Central memory CD8-positive, alpha-beta T cell (primary cell): ENCODE data around the gene ETFRF1.

Source experiments
- ATAC-seq: fragments of 150-1000 bp; cut with Tn5 transposase; replicated peaks from 2 replicates; pipeline ENCODE4 v1.10.0; 2022; ENCODE audit warnings: mild to moderate bottlenecking, moderate FRiP score, moderate number of reproducible peaks; ENCODE audit not compliant: poor library complexity, severe bottlenecking; ENCODE audit errors: extremely low read depth
- DNase-seq, 2 donors: peaks; one replicate each; pipeline ENCODE4 v3.0.0; 2021; ENCODE audit warnings: low spot score in 2 of 2
- H3K27ac Mint-ChIP-seq: one replicate; pipeline ENCODE4 v1.8.0; 2022; ENCODE audit warnings: low read depth, mild to moderate bottlenecking, moderate library complexity, mixed read lengths
- H3K27me3 Mint-ChIP-seq: one replicate; pipeline ENCODE4 v1.8.0; 2022; ENCODE audit warnings: mixed read lengths
- H3K36me3 Mint-ChIP-seq: one replicate; pipeline ENCODE4 v1.8.0; 2022; ENCODE audit warnings: mild to moderate bottlenecking, moderate library complexity, mixed read lengths; ENCODE audit not compliant: insufficient read depth
- H3K4me1 Mint-ChIP-seq: one replicate; pipeline ENCODE4 v1.8.0; 2022; ENCODE audit warnings: mixed read lengths
- H3K4me3 Mint-ChIP-seq: one replicate; pipeline ENCODE4 v1.8.0; 2022; ENCODE audit warnings: mild to moderate bottlenecking, moderate library complexity, mixed read lengths
- H3K9me3 Mint-ChIP-seq: one replicate; pipeline ENCODE4 v1.8.0; 2022; ENCODE audit warnings: mixed read lengths

ETFRF1 gene

GRCh38 chr12:25241167-25242020 lies 46.4 kb downstream of the ETFRF1 start:
- H3K4me1 Mint-ChIP-seq = peaks cover 57% of the 10 kb centered on the region
- peaks cover 30% of the 10 kb centered on the region for H3K36me3 Mint-ChIP-seq
- ATAC-seq (peak; percentile 99), DNase-seq (peak; percentile 19 to 59)
- no peaks in the 10 kb centered on the region for H3K9me3 Mint-ChIP-seq
- peak overlapping the region; percentile 89 for H3K27ac Mint-ChIP-seq
- H3K4me3 Mint-ChIP-seq = peak overlapping the region; percentile 7
- no peaks in the 10 kb centered on the region for H3K27me3 Mint-ChIP-seq

- no peak overlapping the region for H3K4me3 Mint-ChIP-seq
- no peak for DNase-seq
- H3K4me1 Mint-ChIP-seq = peaks cover 48% of the 10 kb centered on the region
- no peak for ATAC-seq
- no peaks in the 10 kb centered on the region for H3K9me3 Mint-ChIP-seq
- H3K27ac Mint-ChIP-seq = no peak overlapping the region
- no peaks in the 10 kb centered on the region for H3K27me3 Mint-ChIP-seq
- H3K36me3 Mint-ChIP-seq = peaks cover 22% of the 10 kb centered on the region
Observed at GRCh38 chr12:25242981-25243679, 48.1 kb downstream of the ETFRF1 start.

DNA sequence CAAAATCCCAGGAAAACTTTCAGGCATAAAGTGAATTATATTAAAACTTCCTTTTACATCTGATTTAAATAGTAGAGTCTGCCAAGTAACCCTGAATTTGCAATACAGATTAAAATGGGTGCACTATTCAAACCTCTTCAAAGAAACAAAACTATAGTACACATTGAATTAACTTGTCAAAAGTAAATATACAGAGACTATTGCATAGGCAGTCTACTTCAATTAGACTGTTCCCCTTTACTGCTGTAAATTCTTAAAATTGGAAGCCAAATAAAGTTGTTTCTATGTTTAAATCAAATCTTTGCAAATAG lies 48.6 kb downstream of the ETFRF1 start:
- no peaks in the 10 kb centered on the region for H3K9me3 Mint-ChIP-seq
- peaks cover 24% of the 10 kb centered on the region for H3K36me3 Mint-ChIP-seq
- H3K27ac Mint-ChIP-seq = no peak overlapping the region
- no peak overlapping the region for H3K4me3 Mint-ChIP-seq
- no peak for DNase-seq
- no peak for ATAC-seq
- H3K27me3 Mint-ChIP-seq = no peaks in the 10 kb centered on the region
- peaks cover 49% of the 10 kb centered on the region for H3K4me1 Mint-ChIP-seq

GRCh38 chr12:25245491-25245890 lies 50.5 kb downstream of the ETFRF1 start:
- H3K27ac Mint-ChIP-seq = peak overlapping the region; percentile 70

GRCh38 chr12:25248137-25248536 lies 53.1 kb downstream of the ETFRF1 start:
- no peak overlapping the region for H3K27ac Mint-ChIP-seq
- H3K9me3 Mint-ChIP-seq = no peaks in the 10 kb centered on the region
- DNase-seq (no peak), ATAC-seq (no peak)
- peaks cover 24% of the 10 kb centered on the region for H3K36me3 Mint-ChIP-seq
- no peaks in the 10 kb centered on the region for H3K27me3 Mint-ChIP-seq
- H3K4me3 Mint-ChIP-seq = peak overlapping the region; percentile 87
- H3K4me1 Mint-ChIP-seq = peaks cover 37% of the 10 kb centered on the region

More at GRCh38 chr12:25245491-25245890, 50.5 kb downstream of the ETFRF1 start:
- DNase-seq = no peak
- H3K27me3 Mint-ChIP-seq = no peaks in the 10 kb centered on the region
- H3K4me3 Mint-ChIP-seq = no peak overlapping the region
- peaks cover 20% of the 10 kb centered on the region for H3K36me3 Mint-ChIP-seq
- peaks cover 53% of the 10 kb centered on the region for H3K4me1 Mint-ChIP-seq
- H3K9me3 Mint-ChIP-seq = no peaks in the 10 kb centered on the region
- no peak for ATAC-seq

DNA sequence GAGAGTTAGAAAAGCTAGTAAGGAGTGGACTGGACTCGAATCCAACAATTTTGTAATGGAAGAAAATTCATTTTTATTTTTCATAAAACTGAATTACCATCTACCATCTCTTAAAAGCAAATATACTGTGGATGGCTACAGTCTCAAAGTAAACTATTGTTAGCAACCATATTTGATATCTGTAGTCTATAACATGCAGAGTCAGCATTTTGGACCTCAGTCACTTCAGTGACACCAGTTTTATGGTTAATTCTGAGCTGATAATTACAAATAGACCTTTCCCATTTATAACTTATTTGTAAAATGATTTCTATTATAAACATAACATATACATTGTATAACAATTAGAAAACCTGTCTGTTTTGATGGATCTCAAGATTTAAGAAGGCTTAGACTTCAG lies 53.7 kb downstream of the ETFRF1 start:
- peaks cover 36% of the 10 kb centered on the region for H3K4me1 Mint-ChIP-seq
- no peak for ATAC-seq
- H3K9me3 Mint-ChIP-seq = no peaks in the 10 kb centered on the region
- H3K27ac Mint-ChIP-seq = peak overlapping the region; percentile 94
- H3K27me3 Mint-ChIP-seq = no peaks in the 10 kb centered on the region
- DNase-seq = no peak
- H3K4me3 Mint-ChIP-seq = peak overlapping the region; percentile 87
- H3K36me3 Mint-ChIP-seq = peaks cover 23% of the 10 kb centered on the region

GRCh38 chr12:25249931-25250738 lies 55.1 kb downstream of the ETFRF1 start:
- peak; percentile 22 to 23 for DNase-seq
- Mint-ChIP-seq H3K4me1 (peaks cover 36% of the 10 kb centered on the region), H3K36me3 (peaks cover 22% of the 10 kb centered on the region), H3K9me3 (no peaks in the 10 kb centered on the region), H3K27ac (peak overlapping the region; percentile 94), H3K4me3 (peak overlapping the region; percentile 87), H3K27me3 (no peaks in the 10 kb centered on the region)
- ATAC-seq = peak; percentile 53

DNA sequence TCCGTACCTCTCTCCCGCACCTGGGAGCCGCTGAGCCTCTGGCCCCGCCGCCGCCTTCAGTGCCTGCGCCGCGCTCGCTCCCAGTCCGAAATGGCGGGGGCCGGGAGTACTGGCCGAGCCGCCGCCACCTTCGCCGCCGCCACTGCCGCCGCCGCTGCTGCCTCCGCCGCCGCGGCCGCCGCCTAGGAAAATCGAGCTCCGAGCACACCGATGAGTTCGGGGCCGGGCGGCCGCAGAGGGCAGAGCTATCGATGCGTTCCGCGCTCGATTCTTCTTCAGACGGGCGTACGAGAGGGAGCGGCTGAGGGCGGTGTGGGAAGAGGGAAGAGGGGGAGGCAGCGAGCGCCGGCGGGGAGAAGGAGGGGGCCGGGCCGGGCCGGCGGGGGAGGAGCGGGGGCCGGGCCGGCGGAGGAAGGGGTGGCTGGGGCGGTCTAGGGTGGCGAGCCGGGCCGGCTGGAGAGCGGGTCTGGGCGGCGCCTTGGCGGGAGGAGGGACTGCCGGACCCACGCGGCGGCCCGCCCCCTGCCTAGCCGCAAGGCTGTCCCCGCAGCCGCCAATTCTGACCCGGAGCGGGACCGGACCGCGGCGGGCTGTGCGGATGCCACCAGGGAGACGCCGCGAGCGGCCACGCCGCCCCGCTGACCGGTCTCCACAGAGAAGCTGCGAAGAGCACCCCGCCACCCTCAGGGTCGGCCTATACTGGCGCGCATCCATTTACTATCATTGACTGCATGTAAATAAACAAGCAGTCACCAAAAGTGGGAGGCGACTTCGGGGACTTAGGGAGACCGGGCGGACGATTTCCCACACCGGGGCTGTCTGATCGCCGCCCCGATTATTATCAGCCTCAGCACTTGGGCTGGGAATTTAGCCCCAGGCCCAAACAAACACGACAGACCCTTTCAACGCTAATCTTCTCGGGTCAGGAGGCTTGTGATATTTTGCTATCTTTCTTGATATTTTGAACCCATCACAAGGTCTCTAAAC lies 56.0 kb downstream of the ETFRF1 start, which contains the start of gene KRAS:
TSS of gene KRAS (minus strand) at position 186 of the 987 bp plus-strand sequence.
- peak; percentile 92 for ATAC-seq
- Mint-ChIP-seq H3K9me3 (no peaks in the 10 kb centered on the region), H3K36me3 (peaks cover 17% of the 10 kb centered on the region), H3K27ac (peak within 1 kb of the TSS; percentile 94), H3K27me3 (no peaks in the 10 kb centered on the region), H3K4me1 (peaks cover 28% of the 10 kb centered on the region), H3K4me3 (peak within 1 kb of the TSS; percentile 87)
- peak; percentile 82 to 85 for DNase-seq

DNA sequence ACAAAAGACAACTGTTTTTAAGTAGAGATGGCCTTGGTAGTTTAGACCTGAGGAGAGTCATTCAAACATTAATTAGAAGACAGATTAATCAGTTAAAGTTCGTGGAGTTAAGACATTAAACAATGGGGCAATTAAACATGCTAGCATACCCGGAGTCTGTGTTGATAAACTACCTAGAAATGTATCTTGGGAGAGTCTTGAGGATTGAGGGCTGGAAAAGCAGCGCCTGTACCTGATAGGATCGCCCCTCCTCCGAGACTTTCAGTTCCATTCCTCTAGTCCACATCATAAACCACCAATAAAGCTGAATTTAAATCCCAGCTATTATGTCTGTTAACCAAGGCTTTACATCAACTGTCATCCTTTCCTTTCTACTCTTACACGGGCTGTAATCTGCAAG lies 56.7 kb downstream of the ETFRF1 start:
- H3K27me3 Mint-ChIP-seq = no peaks in the 10 kb centered on the region
- peak overlapping the region; percentile 94 for H3K27ac Mint-ChIP-seq
- H3K4me1 Mint-ChIP-seq = peaks cover 25% of the 10 kb centered on the region

DNA sequence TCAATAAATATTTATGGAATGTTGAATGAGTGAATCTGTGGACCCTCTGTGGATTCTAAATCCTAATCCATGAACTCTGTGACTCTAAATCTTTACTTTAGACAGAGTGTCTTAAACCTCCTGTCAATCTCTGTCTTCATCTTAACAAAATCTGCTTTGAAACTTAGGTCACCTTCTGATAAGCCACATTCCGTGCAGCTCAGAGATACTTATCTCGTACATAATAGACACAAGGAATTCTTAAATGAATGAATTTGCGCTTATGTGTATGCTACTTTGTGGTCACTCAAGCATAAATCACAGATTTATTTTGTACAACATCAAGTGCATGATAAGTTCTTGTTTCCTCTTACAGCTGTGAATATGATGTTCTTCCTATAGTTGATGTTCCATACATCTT lies 57.9 kb downstream of the ETFRF1 start:
- peaks cover 14% of the 10 kb centered on the region for H3K36me3 Mint-ChIP-seq
- no peaks in the 10 kb centered on the region for H3K27me3 Mint-ChIP-seq
- H3K4me1 Mint-ChIP-seq = peaks cover 17% of the 10 kb centered on the region
- ATAC-seq (no peak), DNase-seq (no peak)
- no peaks in the 10 kb centered on the region for H3K9me3 Mint-ChIP-seq
- peak overlapping the region; percentile 15 for H3K4me3 Mint-ChIP-seq
- peak overlapping the region; percentile 94 for H3K27ac Mint-ChIP-seq

More for the DNA sequence above, 56.7 kb downstream of the ETFRF1 start:
- H3K9me3 Mint-ChIP-seq = no peaks in the 10 kb centered on the region
- peaks cover 17% of the 10 kb centered on the region for H3K36me3 Mint-ChIP-seq
- no peak for ATAC-seq
- H3K4me3 Mint-ChIP-seq = peak overlapping the region; percentile 87
- no peak for DNase-seq

DNA sequence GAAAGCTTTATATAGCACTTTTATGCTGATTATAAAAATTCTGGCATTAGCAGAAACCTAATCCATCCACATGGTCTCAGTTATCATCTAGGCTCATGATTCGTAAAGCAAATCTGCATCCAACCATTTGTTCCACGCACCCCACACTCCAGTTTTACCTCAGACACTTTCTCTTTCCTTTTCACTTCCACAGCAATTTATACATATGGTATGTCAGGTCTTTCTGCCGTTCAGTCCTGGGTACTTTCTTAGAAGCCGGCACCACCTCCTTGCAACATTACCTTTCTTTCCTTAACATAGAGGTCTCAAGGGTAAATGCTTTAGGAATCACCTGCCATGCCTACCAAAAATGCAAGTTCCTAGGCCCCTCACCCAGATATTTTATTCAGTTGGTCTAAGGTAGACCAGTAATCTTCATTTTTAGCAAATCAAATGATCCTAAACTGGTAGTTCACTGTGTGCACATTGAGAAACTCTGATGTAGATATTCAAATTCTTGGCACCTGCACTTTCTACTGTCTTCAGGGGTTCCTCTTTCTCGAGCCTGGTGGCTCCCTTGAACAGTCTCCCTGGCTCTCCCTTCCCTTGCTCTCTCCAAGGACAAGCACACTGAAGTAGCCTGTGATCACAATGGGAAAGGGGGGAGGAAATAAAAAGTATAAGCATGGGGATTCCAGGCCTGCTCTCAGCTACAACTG lies 58.5 kb downstream of the ETFRF1 start:
- no peaks in the 10 kb centered on the region for H3K27me3 Mint-ChIP-seq
- peaks cover 9% of the 10 kb centered on the region for H3K36me3 Mint-ChIP-seq
- DNase-seq = no peak
- H3K4me3 Mint-ChIP-seq = no peak overlapping the region
- ATAC-seq = no peak
- peak overlapping the region; percentile 94 for H3K27ac Mint-ChIP-seq
- no peaks in the 10 kb centered on the region for H3K9me3 Mint-ChIP-seq
- peaks cover 14% of the 10 kb centered on the region for H3K4me1 Mint-ChIP-seq
